ENCODE results near the gene SYT2. TPM values are rescaled to one million over a fixed set of nuclear protein-coding genes. Genes with fewer than 3 reads are reported as not detected.

Gene SYT2
- total and polyA plus RNA-seq, 7 donors: 0.10 to 0.16 TPM; not detected in 5

DNA sequence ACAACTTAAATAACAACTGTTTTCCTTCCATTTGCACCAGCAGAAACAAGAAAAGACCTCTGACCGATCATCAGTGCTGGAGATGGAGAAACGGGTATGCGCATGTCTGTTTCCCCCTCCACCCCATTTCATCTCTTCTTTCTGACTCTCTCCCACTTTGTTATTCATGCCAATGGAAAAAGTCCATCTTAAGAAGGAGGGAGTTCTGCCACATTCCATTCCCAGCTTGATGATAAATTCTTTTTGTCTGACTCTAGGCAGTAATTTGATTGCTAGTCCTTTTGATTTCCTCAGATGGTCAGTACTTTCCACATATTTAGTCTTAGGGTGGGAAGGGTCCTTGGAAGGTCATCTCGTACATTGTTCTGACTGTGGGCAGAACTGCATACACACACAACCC is 142.5 kb downstream of the SYT2 start:
- 87 to 91% methylated on average over 4 of the region's 4 CpGs for WGBS, 2 donors
- H3K27me3 ChIP-seq: no peaks in the 10 kb centered on the region
- no peaks in the 10 kb centered on the region for H3K9me3 ChIP-seq
- H3K4me1 ChIP-seq: peaks cover 0 to 100% (median 97%) of the 10 kb centered on the region in 4 donors
- H3K36me3 ChIP-seq: peaks cover 12 to 87% (median 48%) of the 10 kb centered on the region in 4 donors
- no peak for DNase-seq
- intact Hi-C loops (cut with DNase I): no loop called here
- H3K27ac ChIP-seq: peak overlapping the region; percentile 78 to 94 (median 85)
- no peak overlapping the region for H3K4me3 ChIP-seq
- TF ChIP-seq EP300 (IDR thresholded peaks at IDR 0.05) (no peak), POLR2AphosphoS5 (IDR thresholded peaks at IDR 0.05) (peak in 1 of 4 donors; percentile 16)

- H3K27me3 ChIP-seq: no peaks in the 10 kb centered on the region
- peaks cover 4 to 74% (median 40%) of the 10 kb centered on the region in 4 donors for H3K36me3 ChIP-seq
- DNase-seq: no peak
- 54 to 89% methylated on average over 2 of the region's 2 CpGs for WGBS, 2 donors
- H3K9me3 ChIP-seq: no peaks in the 10 kb centered on the region
- H3K4me1 ChIP-seq: peaks cover 0 to 98% (median 97%) of the 10 kb centered on the region in 4 donors
- TF ChIP-seq POLR2AphosphoS5 (IDR thresholded peaks at IDR 0.05) (no peak), EP300 (IDR thresholded peaks at IDR 0.05) (no peak), POLR2A (IDR thresholded peaks at IDR 0.05) (no peak)
- TF ChIP-seq, protein P1, sequence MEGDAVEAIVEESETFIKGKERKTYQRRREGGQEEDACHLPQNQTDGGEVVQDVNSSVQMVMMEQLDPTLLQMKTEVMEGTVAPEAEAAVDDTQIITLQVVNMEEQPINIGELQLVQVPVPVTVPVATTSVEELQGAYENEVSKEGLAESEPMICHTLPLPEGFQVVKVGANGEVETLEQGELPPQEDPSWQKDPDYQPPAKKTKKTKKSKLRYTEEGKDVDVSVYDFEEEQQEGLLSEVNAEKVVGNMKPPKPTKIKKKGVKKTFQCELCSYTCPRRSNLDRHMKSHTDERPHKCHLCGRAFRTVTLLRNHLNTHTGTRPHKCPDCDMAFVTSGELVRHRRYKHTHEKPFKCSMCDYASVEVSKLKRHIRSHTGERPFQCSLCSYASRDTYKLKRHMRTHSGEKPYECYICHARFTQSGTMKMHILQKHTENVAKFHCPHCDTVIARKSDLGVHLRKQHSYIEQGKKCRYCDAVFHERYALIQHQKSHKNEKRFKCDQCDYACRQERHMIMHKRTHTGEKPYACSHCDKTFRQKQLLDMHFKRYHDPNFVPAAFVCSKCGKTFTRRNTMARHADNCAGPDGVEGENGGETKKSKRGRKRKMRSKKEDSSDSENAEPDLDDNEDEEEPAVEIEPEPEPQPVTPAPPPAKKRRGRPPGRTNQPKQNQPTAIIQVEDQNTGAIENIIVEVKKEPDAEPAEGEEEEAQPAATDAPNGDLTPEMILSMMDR (IDR thresholded peaks at IDR 0.05): no peak
- peak overlapping the region; percentile 78 to 94 (median 85) for H3K27ac ChIP-seq
- intact Hi-C loops (cut with DNase I): no loop called here
- no peak overlapping the region for H3K4me3 ChIP-seq
These were observed 144.2 kb downstream of the SYT2 start for GRCh38 chr1:202565890-202566602.

DNA sequence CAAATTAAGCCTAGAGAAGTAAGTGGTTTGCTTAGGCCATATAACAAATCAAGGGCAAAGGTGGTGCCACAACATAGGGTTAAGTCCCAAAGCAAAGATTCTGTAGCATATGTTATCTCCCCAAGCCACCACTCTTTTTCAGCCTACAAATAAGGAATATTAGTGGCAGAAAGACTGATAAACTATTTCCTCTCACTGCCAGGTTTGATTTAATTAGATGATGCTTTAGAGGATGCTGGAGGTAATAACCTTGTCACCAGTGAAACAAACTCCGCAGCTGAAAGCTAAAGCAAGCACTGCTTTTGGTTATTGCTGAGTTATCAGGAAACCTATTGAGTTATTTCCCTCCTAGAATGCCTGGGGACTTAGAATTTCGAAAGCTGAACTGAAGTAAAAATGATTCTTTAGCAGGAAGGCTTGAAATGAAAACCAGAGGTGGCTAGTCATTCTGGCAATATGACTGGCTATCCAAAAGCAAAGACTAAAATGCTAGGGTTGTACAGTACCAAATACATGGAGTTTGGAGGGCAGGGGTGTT is 145.2 kb downstream of the SYT2 start:
- Histone ChIP-seq H3K27me3 (no peaks in the 10 kb centered on the region), H3K4me1 (peaks cover 0 to 98% (median 97%) of the 10 kb centered on the region in 4 donors), H3K4me3 (no peak overlapping the region), H3K36me3 (peaks cover 4 to 64% (median 36%) of the 10 kb centered on the region in 4 donors), H3K9me3 (no peaks in the 10 kb centered on the region), H3K27ac (peak overlapping the region; percentile 78 to 94 (median 85))
- DNase-seq: no peak
- peak in 1 of 4 donors; percentile 12 for TF ChIP-seq POLR2AphosphoS5 (IDR thresholded peaks at IDR 0.05)
- TF ChIP-seq POLR2A (IDR thresholded peaks at IDR 0.05): no peak
- WGBS, 2 donors: 90 to 91% methylated on average over 2 of the region's 2 CpGs
- intact Hi-C loops (cut with DNase I): no loop called here

GRCh38 chr1:202563818-202564217 is 146.4 kb downstream of the SYT2 start:
- no peaks in the 10 kb centered on the region for H3K9me3 ChIP-seq
- H3K27me3 ChIP-seq: no peaks in the 10 kb centered on the region
- H3K4me3 ChIP-seq: no peak overlapping the region
- peak overlapping the region; percentile 78 to 94 (median 85) for H3K27ac ChIP-seq
- no peak for TF ChIP-seq POLR2A (IDR thresholded peaks at IDR 0.05)
- TF ChIP-seq EP300 (IDR thresholded peaks at IDR 0.05): no peak
- TF ChIP-seq, protein P1 (IDR thresholded peaks at IDR 0.05): no peak
- no peak for TF ChIP-seq POLR2AphosphoS5 (IDR thresholded peaks at IDR 0.05)
- peaks cover 4 to 52% (median 24%) of the 10 kb centered on the region in 4 donors for H3K36me3 ChIP-seq
- intact Hi-C loops (cut with DNase I): no loop called here
- no peak for DNase-seq
- 82 to 86% methylated on average over 1 of the region's 1 CpG for WGBS, 2 donors
- H3K4me1 ChIP-seq: peaks cover 0 to 97% (median 95%) of the 10 kb centered on the region in 4 donors

GRCh38 chr1:202562444-202563060 is 147.7 kb downstream of the SYT2 start:
- DNase-seq: no peak
- 91 to 94% methylated on average over 13 of the region's 13 CpGs for WGBS, 2 donors
- Histone ChIP-seq H3K36me3 (peaks cover 4 to 39% (median 20%) of the 10 kb centered on the region in 4 donors), H3K27me3 (no peaks in the 10 kb centered on the region), H3K4me1 (peaks cover 0 to 97% (median 93%) of the 10 kb centered on the region in 4 donors), H3K4me3 (no peak overlapping the region), H3K9me3 (no peaks in the 10 kb centered on the region), H3K27ac (peak overlapping the region; percentile 78 to 94 (median 85))
- intact Hi-C loops (cut with DNase I): no loop called here
- TF ChIP-seq POLR2A (IDR thresholded peaks at IDR 0.05) (no peak), EP300 (IDR thresholded peaks at IDR 0.05) (no peak), POLR2AphosphoS5 (IDR thresholded peaks at IDR 0.05) (no peak)
- TF ChIP-seq, protein P1 (IDR thresholded peaks at IDR 0.05): no peak
